HFF-Myc (cell line): ENCODE results near the gene WDR62.

ENCODE experiments used
- DNase-seq: peaks from one replicate; pipeline ENCODE4 v3.0.0-alpha.2; 2011; ENCODE audit warnings: low read depth; ENCODE audit errors: extremely low read depth
- H3K4me3 ChIP-seq: replicated peaks from 2 replicates; pipeline ENCODE4 v1.5.1; 2011; ENCODE audit warnings: low read depth, mild to moderate bottlenecking, control low read depth, low read length
- TF ChIP-seq, protein P1 (sequence below): IDR thresholded peaks from 2 replicates; pipeline ENCODE4 v1.5.1; 2012; ENCODE audit warnings: mild to moderate bottlenecking, low read depth, low read length, control low read depth; ENCODE audit errors: missing control alignments

Gene WDR62

DNA sequence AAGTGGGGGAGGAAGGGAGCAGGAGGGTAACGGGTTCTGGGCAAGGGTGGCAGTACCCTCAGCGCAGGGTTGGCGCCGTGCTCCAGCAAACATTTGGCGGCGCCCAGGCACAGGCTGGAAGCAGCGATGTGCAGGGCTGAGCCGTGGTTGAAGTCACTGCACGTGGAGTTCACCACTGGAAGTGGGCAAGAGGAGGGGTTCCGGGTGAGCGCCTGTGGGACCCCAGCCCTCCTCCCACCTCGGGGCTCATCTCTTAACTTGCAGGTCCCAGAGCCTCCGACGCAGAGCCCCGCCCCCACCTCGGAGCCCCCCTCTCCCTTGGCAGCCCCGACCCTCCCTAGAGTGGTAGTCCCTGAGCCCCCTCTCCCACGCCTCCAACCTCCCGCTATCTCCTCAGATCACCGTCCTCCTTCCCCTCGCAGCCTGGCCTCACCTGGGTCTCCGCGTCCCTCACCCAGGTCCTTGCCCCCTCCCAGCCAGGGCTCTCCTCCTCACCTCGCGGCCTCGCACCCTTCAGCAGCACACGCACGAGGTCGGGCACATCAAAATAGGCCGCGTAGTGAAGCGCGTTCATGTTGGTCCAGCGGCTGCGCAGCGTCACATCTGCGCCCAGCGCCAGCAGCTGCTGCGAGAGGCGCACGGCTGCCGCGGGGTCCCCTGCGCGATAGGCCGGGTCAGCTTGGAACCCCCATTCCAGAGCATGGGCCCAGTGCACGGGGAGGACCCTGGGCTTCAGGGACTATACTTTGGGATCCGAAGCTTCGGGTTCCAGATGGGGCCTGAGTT, 28.4 kb upstream of the WDR62 start:
- TF ChIP-seq, protein P1, sequence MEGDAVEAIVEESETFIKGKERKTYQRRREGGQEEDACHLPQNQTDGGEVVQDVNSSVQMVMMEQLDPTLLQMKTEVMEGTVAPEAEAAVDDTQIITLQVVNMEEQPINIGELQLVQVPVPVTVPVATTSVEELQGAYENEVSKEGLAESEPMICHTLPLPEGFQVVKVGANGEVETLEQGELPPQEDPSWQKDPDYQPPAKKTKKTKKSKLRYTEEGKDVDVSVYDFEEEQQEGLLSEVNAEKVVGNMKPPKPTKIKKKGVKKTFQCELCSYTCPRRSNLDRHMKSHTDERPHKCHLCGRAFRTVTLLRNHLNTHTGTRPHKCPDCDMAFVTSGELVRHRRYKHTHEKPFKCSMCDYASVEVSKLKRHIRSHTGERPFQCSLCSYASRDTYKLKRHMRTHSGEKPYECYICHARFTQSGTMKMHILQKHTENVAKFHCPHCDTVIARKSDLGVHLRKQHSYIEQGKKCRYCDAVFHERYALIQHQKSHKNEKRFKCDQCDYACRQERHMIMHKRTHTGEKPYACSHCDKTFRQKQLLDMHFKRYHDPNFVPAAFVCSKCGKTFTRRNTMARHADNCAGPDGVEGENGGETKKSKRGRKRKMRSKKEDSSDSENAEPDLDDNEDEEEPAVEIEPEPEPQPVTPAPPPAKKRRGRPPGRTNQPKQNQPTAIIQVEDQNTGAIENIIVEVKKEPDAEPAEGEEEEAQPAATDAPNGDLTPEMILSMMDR, result no peak

DNA sequence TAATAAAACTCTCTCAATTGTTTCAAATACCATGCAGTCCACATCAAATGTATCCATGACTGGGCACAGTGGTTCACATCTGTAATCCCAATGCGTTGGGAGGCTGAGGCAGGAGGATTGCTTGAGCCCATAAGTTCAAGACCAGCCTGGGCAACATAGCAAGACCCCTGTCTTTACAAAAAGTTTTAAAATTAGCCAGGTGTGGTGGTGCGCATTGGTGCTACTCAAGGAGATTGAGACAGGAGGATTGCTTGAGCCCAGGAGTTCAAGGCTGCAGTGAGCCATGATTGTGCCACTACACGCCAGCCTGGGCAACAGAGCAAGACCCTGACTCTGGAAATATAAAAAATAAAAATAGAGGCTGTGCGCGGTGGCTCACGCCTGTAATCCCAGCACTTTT, 27.0 kb upstream of the WDR62 start:
- TF ChIP-seq, protein P1, result no peak
- H3K4me3 ChIP-seq, result no peak overlapping the region
- DNase-seq, result no peak

More for the DNA sequence above, 28.4 kb upstream of the WDR62 start:
- H3K4me3 ChIP-seq, result no peak overlapping the region
- DNase-seq, result no peak

GRCh38 chr19:36028313-36029041, 26.2 kb upstream of the WDR62 start:
- DNase-seq, result no peak
- H3K4me3 ChIP-seq, result no peak overlapping the region
- TF ChIP-seq, protein P1, result no peak

- TF ChIP-seq, protein P1, result no peak
- H3K4me3 ChIP-seq, result no peak overlapping the region
- DNase-seq, result no peak
These were observed 24.2 kb upstream of the WDR62 start for GRCh38 chr19:36030264-36031148.

DNA sequence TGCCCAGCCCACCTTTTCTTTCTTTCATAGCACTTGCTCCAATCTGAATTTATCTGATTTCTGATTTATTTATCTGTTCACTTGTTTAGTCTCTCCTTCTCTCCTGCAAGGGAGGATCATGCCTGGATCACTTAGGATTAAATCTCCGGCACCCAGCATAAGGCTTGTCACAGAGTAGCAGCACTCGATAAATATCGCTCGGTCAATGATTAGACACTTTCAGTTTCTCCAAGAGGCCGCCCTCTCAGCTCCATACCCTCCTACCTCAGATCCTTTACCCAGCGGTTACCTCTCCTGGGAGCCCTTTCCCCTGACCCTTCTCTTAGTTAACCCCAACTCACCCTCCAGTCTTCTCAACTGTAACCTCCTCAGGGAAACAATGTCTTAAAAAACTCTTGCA, 23.4 kb upstream of the WDR62 start:
- no peak overlapping the region for H3K4me3 ChIP-seq
- no peak for DNase-seq
- TF ChIP-seq, protein P1, result no peak

- peak within 1 kb of the TSS; percentile 59 for H3K4me3 ChIP-seq
- TF ChIP-seq, protein P1, result no peak
- DNase-seq, result no peak
These were observed 22.2 kb upstream of the WDR62 start, which contains the start of gene CLIP3 for GRCh38 chr19:36032251-36033104. Gene CLIP3 (minus strand): TSS chr19:36032873. CDS start chr19:36032357, 516 bp downstream.
